DMS 273 (cell line): ENCODE results near the gene PPM1D.
A peak's percentile ranks its signal among the peaks of the same experiment; 100 is the strongest.
"Not testable (repeated sequence)": the region's sequence is repeated elsewhere in the genome, so short reads cannot be mapped to it uniquely, and the experiment has no call there.

Source experiments
- DNase-seq: peaks from one replicate; lab custom pipeline; 2025; ENCODE audit not compliant: unreplicated experiment; lab: John Stamatoyannopoulos, UW

PPM1D gene

DNA sequence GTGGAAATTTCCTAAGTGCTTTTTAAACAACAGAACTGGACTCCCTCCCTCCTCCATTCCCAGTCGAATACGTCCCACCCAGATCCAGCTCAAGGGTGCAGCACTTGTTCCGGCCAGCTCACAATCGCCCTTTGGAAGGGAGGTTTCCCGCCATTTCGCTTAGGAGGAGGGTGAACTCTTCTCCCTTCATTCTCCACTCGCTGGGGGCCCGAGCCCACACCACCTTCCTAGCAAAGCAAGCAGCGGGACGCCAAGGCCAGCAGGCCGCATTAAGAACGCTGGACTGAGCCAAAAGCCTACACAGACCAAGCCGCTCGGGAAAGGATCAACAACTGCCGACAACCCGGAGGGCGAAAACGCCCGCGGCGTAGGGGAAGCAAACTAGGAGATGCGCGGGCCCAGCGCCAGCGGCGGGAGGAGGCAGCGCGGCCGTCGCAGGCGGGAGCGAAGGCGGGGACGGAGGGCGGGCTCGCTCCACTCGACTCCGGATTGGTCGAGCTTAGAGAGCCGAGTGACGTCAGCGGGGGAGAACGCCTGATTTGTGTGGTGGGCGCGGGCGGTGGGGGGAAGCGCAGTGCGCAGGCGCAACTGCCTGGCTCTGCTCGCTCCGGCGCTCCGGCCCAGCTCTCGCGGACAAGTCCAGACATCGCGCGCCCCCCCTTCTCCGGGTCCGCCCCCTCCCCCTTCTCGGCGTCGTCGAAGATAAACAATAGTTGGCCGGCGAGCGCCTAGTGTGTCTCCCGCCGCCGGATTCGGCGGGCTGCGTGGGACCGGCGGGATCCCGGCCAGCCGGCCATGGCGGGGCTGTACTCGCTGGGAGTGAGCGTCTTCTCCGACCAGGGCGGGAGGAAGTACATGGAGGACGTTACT lies at the start of gene PPM1D:
TSS of gene PPM1D (plus strand) at position 574 of the 870 bp plus-strand sequence. CDS start at position 796, 222 bp downstream.
- DNase-seq, result peak; percentile 100

DNA sequence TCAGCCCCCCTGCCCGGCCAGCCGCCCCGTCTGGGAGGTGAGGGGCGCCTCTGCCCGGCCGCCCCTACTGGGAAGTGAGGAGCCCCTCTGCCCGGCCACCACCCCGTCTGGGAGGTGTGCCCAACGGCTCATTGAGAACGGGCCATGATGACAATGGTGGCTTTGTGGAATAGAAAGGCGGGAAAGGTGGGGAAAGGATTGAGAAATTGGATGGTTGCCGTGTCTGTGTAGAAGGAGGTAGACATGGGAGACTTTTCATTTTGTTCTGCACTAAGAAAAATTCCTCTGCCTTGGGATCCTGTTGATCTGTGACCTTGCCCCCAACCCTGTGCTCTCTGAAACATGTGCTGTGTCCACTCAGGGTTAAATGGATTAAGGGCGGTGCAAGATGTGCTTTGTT lies 47.7 kb upstream of the PPM1D start:
- DNase-seq, result not testable (repeated sequence)

DNA sequence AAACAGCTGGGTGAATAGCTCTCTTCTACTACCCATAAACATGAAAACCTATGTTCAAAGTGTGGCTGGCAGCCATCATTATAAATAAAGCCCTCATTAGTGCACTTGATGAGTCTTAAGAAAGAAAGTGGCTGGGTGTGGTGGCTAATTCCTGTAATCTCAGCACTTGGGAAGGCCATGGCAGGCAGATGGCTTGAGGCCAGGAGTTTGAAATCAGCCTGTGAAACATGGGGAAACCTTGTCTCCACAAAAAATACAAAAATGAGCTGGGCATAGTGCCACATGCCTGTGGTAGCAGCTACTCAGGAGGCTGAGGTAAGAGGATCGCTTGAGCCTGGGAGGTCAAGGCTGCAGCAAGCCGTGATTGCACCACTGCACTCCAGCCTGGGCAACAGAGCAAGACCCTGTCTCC lies 45.6 kb upstream of the PPM1D start:
- peak; percentile 40 for DNase-seq

DNA sequence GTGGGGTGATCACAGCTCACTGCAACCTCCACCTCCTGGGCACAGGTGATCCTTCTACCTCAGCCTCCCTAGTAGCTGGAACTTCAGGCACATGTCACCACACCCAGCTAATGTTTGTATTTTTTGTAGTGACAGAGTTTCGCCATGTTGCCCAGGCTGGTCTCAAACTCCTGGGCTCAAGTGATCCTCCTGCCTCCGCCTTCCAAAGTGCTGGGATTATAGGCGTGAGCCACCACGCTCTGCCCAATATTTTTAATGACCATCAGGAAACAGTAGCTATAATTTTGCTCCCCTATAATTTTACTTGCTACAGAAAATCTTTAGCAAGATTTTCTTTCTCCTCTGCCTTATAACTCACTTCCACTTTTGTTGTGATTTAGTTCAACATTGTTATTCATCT lies 44.2 kb upstream of the PPM1D start:
- DNase-seq, result no peak

DNA sequence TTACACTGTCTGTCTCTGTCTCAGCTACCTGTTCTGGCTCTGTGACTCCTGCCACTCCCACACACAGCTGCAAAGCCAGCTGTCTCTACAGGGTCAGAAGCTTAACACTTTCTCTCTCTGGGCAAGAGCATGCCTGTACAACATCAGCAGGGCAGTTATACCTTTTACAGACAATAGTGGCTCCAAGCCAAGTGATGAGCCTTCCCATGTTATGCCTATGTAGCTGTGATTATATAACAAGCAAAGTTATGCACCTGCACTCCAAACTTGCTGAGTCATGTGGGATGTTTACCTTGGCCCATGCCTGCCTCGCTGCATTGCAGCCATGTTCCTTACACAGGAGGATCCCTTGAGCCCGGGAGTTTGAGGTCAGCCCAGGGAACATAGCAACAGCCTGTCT lies 42.2 kb upstream of the PPM1D start:
- DNase-seq, result peak; percentile 40

DNA sequence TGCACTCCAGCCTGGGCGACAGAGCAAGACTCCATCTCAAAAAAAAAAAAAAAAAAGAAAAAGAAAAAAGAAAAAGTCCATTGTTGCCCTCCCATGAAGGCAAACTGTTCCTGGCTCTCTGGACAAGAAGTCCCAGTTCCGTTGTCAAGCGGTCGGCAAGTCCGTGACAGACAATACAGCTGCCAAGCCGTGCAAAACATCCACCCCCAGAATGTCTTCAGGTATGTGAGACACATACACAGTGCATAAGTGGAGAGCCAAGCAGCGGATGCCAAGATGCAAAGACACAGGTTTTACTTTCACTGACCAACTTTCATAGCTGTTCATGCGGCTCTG lies 40.4 kb upstream of the PPM1D start:
- no peak for DNase-seq

DNA sequence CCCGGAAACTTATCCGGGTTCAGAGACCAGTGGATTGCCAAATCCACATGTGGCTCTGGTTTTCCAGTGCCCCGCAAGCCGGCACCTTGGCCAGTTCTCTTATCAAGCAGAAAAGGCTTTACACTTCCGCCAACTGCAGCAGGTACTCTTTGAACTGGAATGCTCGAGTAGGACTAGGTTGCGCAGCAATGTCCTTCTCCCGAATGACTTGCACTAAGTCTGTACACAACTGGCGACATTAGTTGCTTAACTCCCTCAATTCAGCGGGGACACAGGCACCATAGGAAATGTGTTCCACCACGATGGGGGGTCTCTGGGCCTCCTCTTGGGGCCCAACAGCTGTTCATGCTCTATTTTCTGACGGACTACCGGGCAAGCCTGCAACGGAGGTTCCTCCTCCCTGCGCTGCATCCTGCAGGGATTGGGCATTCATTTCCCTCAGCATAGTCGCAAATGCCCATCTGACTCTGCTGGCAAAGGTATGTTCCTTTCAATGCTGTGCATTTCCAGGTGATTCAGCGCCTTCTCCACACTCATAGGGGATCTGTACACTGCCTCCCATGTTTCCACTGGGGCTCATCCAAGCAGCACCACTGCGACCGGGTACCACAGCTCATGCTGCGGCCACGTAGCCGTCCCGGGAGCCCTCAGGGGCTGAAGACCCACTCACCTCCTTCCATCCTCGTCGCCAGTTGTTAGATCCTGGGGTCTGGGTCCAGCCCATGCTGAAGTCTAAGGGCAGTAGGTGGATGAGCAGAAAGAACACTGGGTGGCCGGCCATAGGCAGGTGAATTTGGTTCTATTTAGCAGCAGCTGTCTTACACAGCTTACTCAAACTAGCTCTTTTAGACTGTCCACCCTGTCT lies 39.8 kb upstream of the PPM1D start:
- no peak for DNase-seq

DNA sequence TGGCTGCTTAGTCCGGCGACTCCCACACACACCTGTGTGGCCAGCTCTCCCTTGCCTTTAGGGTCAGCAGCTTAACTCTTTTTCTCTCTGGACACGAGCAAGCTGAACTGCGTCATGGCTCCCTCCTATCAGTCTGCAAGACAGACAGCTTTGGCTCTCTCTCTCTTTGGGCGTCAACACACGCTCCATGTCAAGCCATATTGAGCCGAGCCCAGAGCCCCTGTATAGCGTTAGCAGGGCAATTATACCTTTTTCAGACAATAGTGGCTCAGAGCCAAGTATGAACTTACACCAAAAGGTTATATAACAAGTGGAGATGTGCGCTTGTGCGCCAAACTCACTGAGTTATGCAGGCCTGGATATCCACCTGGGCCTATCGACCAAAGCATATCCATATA lies 39.1 kb upstream of the PPM1D start:
- DNase-seq, result no peak

DNA sequence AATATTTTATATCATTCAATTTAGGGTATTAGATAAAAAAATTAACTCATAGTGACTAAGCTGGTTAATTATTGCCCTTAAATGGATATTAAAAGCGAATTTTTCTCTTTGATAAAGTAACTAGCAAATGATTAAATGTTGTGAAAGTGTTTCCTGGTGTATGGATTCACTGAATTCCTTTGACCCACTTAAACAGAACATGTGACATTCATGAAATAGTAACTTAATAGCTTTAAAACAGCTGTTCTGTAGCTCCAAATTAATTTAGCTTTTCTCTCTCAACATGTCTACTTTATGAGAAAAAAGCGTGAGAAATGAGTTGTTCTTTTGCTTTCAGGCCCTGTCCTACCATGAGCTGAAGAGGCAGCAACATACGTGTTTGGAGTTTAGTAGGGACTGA lies 37.6 kb upstream of the PPM1D start:
- DNase-seq, result no peak

DNA sequence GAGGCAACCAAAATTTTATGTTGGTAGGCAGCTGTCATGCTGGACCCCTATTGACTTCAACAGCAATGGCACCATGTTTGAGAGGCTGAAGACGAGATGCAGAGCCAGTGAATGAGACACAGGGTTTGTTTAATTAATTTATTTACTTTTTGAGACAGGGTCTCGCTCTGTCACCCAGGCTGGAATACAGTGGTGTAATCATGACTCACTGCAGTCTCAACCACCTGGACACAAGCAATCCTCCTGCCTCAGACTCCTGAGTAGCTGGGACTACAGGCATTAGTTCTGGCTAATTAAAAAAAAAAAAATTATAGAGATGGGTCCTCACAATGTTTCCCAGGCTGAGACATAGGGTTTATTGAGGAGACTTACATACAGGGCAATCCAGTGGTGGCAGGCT lies 36.2 kb upstream of the PPM1D start:
- DNase-seq, result no peak

DNA sequence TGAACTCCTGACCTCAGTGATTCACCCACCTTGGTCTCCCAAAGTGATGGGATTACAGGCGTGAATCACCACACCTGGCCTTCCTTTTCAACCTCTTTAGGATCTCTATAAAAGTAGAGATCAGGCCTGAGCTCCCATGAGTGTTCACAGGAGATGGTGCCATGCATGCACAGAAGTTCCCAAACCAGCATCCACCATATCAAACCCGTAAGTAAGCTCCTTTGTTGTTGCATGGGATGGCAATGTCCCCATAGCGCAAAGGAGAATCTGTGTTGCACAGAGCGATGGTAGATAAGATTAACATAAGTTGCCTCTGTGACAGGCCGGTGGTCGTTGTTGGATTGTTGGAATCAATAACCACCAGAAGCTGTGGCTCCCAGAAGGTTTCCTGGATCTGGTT lies 34.8 kb upstream of the PPM1D start:
- DNase-seq, result no peak

DNA sequence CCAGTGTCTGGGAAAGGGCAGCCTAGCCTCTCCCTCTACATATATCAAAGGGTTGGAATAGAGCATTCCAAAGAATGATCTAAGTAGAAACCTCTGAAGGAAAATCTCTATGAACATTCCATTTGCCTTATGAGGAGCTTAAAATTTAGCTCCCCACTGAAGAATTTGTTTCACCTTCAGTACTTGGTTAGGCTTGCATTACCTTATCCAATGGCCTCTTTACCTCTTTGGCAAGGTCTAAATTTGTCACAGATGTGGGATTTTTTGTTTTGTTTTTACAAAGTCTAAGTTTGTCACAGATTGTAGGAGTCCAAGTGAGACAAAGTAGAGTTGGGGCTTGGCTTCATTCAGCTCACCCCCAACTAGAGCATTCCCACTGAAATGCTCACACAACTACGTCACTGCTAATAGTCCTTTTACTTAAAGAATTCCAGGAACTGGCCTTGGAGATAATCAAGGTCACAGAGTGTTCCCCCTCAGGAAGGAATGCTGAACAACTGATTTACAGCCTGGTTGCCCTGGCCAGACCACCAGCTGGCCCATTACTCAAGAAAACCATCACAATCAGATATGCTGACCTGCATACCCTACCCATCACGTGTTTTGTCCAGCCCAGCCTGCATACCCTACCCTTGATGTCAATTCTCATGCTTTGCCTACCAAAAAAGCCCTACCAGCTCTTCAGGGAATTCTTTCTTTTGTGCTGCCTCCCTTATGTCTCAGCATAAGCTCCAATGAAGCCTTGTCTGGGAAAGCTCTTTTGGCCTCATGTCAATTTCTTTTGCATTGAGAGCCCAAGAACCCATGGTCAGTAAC lies 26.5 kb upstream of the PPM1D start:
- peak; percentile 25 for DNase-seq

DNA sequence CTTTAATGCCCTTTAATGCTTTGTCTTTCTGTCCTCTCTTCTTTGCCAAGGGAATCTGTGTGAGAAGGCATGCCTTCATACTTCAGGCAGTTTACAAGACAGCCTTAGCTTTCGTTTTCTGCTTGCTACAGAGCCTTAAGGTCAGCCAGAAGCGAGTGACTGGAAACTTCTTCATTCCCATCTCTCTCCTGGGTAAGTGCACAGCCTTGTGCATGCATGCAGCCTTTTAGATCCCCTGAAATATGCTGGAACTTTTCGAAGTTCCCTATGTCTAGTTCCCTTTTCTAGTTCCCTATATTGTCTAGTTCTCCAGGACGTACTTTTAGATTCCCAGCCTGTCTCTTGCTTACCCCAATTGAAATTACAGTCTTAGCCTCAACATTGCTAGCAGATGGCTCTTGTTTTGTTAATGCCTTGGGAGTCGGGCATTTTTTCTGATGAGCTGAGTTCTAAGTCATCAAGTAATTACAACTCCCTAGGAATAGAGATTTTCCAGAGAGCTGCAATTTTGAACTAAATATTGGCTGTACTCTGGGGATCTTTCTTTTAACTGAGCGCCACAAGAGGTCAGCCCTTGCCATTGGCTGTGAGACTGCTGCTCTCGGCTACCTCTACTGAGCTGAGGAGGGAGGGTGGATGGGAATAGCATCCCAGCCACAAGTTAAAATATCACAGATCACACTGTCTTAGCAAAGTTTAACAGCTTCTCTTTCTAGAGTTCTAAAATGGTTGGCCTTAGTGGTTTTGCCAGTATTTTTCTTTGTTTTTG lies 22.7 kb upstream of the PPM1D start:
- DNase-seq, result peak; percentile 71

DNA sequence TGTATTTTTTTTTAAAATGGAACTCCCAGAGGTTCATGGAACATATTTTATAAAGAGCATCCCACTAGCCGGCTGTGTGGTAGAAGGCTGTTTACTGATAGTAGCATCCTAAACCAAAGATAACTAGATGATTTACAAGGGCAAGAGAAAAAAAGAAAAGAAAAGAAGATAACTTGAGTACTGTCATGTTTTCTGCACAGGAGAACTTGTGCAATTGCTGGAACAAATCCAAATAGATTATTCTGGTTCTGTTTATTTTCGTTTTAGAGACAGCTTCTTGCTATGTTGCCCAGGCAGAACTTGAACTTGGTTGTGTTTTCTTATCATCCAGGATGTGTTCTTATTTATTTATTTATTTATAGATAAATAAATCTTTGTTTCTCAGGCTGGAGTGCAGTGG lies 20.9 kb upstream of the PPM1D start:
- no peak for DNase-seq

DNA sequence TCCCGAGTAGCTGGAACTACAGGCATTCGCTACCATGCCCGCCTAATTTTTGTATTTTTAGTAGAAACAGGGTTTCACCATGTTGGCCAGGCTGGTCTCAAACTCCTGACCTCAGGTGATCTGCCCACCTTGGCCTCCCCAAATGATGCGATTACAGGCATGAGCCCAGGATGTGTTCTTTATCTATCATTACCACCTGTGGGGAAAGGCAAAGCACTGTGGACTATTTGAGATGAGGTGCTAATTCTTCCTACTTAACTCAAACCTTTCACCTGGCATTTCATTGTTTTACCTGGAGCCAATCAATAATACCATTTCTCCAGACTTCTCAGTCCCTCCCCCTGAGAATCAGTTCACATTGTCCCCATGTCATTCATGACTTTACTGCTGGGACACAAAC lies 20.4 kb upstream of the PPM1D start:
- DNase-seq, result no peak

DNA sequence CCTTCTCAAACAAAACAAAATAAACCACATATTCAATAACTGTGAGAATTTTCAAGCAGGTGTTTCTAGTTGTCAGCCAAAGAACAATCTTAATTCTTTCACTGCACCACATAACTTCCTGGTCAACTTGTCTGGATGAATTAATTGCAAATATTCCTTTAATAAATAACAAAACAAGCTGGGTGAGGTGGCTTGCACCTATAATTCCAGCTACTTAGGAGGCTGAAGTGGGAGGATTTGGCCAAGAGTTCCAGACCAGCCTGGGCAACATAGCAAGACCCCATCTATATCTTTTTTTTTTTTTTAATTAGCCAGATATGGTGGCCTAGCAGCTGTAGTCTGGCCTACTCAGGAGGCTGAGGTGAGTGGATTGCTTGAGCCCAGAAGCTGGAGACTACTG lies 17.0 kb upstream of the PPM1D start:
- DNase-seq, result no peak

DNA sequence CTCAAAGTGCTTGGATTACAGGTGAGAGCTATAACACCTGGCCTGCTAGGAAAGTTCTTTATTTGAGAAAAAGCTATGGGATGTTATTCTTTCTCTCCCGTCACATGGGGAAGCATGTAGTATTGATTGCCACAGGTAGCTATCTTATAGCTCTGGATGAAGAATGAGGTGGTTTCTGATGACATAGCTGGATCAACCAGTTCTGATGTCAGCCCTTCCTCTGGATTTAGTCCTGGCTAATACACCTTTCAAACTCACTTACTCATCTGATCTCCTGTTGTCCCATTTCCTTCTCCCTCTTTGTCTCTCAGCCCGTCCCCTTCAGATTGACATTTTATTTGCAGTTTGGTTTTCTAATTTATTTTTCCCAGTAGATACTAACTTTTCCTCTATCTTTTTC lies 14.1 kb upstream of the PPM1D start:
- DNase-seq, result no peak

DNA sequence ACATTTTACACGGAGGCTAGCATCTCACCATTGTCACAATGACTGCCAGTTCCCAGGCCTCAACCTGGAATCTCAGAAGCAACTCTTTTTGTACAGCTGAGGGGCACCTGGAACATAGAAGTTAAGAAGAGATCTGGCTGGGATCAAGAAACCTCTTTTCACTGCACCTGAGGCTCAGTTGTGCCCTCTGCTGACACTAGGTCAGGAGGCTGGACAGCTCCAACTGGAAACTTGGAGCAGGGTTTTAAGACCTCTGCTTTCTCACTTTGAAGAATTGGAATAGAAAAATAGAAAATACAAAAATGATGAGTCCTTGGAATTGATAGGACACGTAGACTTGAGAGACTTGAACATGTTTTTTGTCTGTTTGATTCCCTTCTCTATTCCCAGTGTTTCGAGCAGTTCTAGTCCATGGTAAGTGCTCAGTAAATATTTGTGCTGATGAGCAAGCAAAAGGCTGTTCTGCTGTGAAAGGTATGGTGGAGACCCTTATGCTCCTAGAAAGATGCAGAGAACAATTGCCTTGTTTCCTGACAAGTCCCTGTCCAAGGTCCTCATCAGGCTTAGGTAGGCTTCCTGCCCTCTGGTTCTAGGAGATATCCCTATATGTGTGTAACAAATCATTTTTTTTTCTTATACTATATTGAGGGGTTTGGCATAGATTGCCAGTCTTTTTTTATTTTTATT lies 13.6 kb upstream of the PPM1D start:
- DNase-seq, result peak; percentile 49

DNA sequence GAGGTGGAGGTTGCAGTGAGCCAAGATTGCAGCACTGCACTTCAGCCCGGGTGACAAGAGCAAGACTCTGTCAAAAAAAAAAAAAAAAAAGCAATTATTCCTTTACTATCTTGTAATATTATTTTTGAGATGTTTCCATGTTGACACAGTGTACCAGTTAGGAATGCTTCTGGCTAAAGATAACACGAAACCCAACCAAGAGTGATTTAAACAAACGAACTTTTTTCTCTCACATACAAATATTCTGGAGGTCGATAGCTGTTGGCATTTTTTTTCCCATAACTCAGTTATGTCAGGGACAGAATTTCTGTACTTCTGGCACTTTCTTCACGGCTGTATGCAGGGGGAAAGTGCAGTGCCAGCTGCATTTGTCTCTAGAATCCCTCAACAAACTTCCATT lies 9.9 kb upstream of the PPM1D start:
- DNase-seq, result no peak

DNA sequence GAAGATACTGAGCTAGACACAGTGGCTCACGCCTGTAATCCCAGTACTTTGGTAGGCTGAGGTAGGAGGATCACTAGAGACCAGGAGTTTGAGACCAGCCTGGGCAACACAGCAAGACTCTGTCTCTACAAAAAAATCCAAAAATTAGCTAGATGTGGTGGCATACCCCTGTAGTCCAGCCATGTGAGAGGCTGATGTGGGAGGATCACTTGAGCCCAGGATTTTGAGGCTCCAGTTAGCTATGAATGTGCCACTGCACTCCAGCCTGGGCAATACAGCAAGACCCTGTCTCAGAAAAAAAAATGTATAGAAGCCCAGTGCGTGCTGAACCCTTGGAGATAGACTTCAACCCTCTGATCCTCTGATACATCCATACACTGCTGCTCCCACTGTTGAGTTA lies 7.2 kb upstream of the PPM1D start:
- no peak for DNase-seq
